ENCODE results near the gene IL2.

IL2 gene

GRCh38 chr4:122456231-122457116 lies at the start of gene IL2:
TSS of gene IL2 (minus strand) at chr4:122456725. CDS start at chr4:122456440, 285 bp downstream.
- TF ChIP-seq GATA2 (IDR thresholded peaks at IDR 0.05; ENCODE audit: low read depth, low read length): no peak
- no peak for TF ChIP-seq GATA3 (IDR thresholded peaks at IDR 0.05; ENCODE audit: low read depth, low read length)

- TF ChIP-seq GATA3 (IDR thresholded peaks at IDR 0.05; ENCODE audit: low read depth, low read length) (no peak), GATA2 (IDR thresholded peaks at IDR 0.05; ENCODE audit: low read depth, low read length) (no peak)
Observed at GRCh38 chr4:122503214-122503613, 46.7 kb upstream of the IL2 start.

GRCh38 chr4:122500852-122501501 lies 44.5 kb upstream of the IL2 start:
- TF ChIP-seq GATA2 (IDR thresholded peaks at IDR 0.05; ENCODE audit: low read depth, low read length) (no peak), GATA3 (IDR thresholded peaks at IDR 0.05; ENCODE audit: low read depth, low read length) (no peak)

GRCh38 chr4:122489061-122489460 lies 32.5 kb upstream of the IL2 start:
- TF ChIP-seq GATA2 (IDR thresholded peaks at IDR 0.05; ENCODE audit: low read depth, low read length) (no peak), GATA3 (IDR thresholded peaks at IDR 0.05; ENCODE audit: low read depth, low read length) (no peak)

- no peak for TF ChIP-seq GATA2 (IDR thresholded peaks at IDR 0.05; ENCODE audit: low read depth, low read length)
- TF ChIP-seq GATA3 (IDR thresholded peaks at IDR 0.05; ENCODE audit: low read depth, low read length): no peak
Observed at GRCh38 chr4:122483481-122483880, 27.0 kb upstream of the IL2 start.

GRCh38 chr4:122481766-122482405 lies 25.4 kb upstream of the IL2 start:
- no peak for TF ChIP-seq GATA2 (IDR thresholded peaks at IDR 0.05; ENCODE audit: low read depth, low read length)
- TF ChIP-seq GATA3 (IDR thresholded peaks at IDR 0.05; ENCODE audit: low read depth, low read length): no peak

- no peak for TF ChIP-seq GATA3 (IDR thresholded peaks at IDR 0.05; ENCODE audit: low read depth, low read length)
- TF ChIP-seq GATA2 (IDR thresholded peaks at IDR 0.05; ENCODE audit: low read depth, low read length): no peak
Observed at GRCh38 chr4:122480655-122481487, 24.3 kb upstream of the IL2 start.

- TF ChIP-seq GATA2 (IDR thresholded peaks at IDR 0.05; ENCODE audit: low read depth, low read length) (no peak), GATA3 (IDR thresholded peaks at IDR 0.05; ENCODE audit: low read depth, low read length) (no peak)
Observed at GRCh38 chr4:122479935-122480416, 23.5 kb upstream of the IL2 start.

GRCh38 chr4:122476745-122477144 lies 20.2 kb upstream of the IL2 start:
- TF ChIP-seq GATA3 (IDR thresholded peaks at IDR 0.05; ENCODE audit: low read depth, low read length) (no peak), GATA2 (IDR thresholded peaks at IDR 0.05; ENCODE audit: low read depth, low read length) (no peak)

- TF ChIP-seq GATA2 (IDR thresholded peaks at IDR 0.05; ENCODE audit: low read depth, low read length) (no peak), GATA3 (IDR thresholded peaks at IDR 0.05; ENCODE audit: low read depth, low read length) (no peak)
Observed at GRCh38 chr4:122476126-122476525, 19.6 kb upstream of the IL2 start.

- TF ChIP-seq GATA3 (IDR thresholded peaks at IDR 0.05; ENCODE audit: low read depth, low read length) (no peak), GATA2 (IDR thresholded peaks at IDR 0.05; ENCODE audit: low read depth, low read length) (no peak)
Observed at GRCh38 chr4:122475233-122475632, 18.7 kb upstream of the IL2 start.

- TF ChIP-seq GATA2 (IDR thresholded peaks at IDR 0.05; ENCODE audit: low read depth, low read length) (no peak), GATA3 (IDR thresholded peaks at IDR 0.05; ENCODE audit: low read depth, low read length) (no peak)
Observed at GRCh38 chr4:122469457-122469856, 12.9 kb upstream of the IL2 start.

GRCh38 chr4:122458625-122459024 lies 2.1 kb upstream of the IL2 start:
- TF ChIP-seq GATA3 (IDR thresholded peaks at IDR 0.05; ENCODE audit: low read depth, low read length) (no peak), GATA2 (IDR thresholded peaks at IDR 0.05; ENCODE audit: low read depth, low read length) (no peak)
